GM12878 (cell line): Measurements from ENCODE around the gene RASA1. TPM values are rescaled to one million over a fixed set of nuclear protein-coding genes. Genes with fewer than 3 reads are reported as not detected.

Source experiments
- ATAC-seq: fragments of 200-7000 bp; cut with Tn5 transposase; 3 replicates; pipeline ENCODE4 v1.9.1; 2020; ENCODE audit warnings: mild to moderate bottlenecking, moderate library complexity
- BruUV-seq: library from RNA; stranded (reverse); fragments of 400-500 nt; replicated peaks from 2 replicates; lab custom pipeline; 2021; lab: Mats Ljungman, UMichigan
- CTCF ChIA-PET: fragments of 300-600 bp; sonication (Branson Sonifier 250); formaldehyde crosslinking; extraction: SDS; loops from one replicate; lab custom pipeline; 2021; ENCODE audit warnings: inconsistent platforms; lab: Yijun Ruan, JAX
- POLR2A ChIA-PET: fragments of 350-600 bp; formaldehyde crosslinking; extraction: SDS; loops from one replicate; lab custom pipeline; 2021; ENCODE audit warnings: inconsistent platforms; lab: Charles Lee
- RAD21 ChIA-PET: fragments of 300-600 bp; sonication (Branson Sonifier 250); formaldehyde crosslinking; loops from one replicate; lab custom pipeline; 2023; ENCODE audit warnings: antibody characterized with exemption; ENCODE audit not compliant: unreplicated experiment; lab: Charles Lee
- SMC1A ChIA-PET: fragments of 300-600 bp; sonication (Branson Sonifier 250); formaldehyde crosslinking; loops from one replicate; lab custom pipeline; 2023; ENCODE audit not compliant: unreplicated experiment, uncharacterized antibody; lab: Charles Lee
- DNase-seq: peaks from one replicate; pipeline ENCODE4 v3.0.0-alpha.2; 2011; ENCODE audit warnings: low read depth, low spot score
- FAIRE-seq: peaks from 3 replicates; lab custom pipeline; 2011; peaks lifted over from hg19 to GRCh38; lab: Jason Lieb, UNC
- H2AFZ ChIP-seq: 2 replicates; pipeline ENCODE4 v1.6.0; 2011; ENCODE audit warnings: low read depth, low read length, control low read depth; ENCODE audit not compliant: control insufficient read depth
- H3K27ac ChIP-seq: 2 replicates; pipeline ENCODE4 v1.5.1; 2011; ENCODE audit warnings: control low read depth; ENCODE audit not compliant: control insufficient read depth, insufficient read depth
- H3K27me3 ChIP-seq, 2 experiments: replicated peaks in 1 of 2; 2 replicates each; pipeline versions ENCODE4 v1.6.0 to v1.6.1; 2011; ENCODE audit warnings: low read length in 1 of 2; ENCODE audit not compliant: control insufficient read depth in 2 of 2, insufficient read depth in 2 of 2
- H3K36me3 ChIP-seq, 2 experiments: 2 replicates each; pipeline ENCODE4 v1.5.1; 2011; ENCODE audit warnings: low read length in 1 of 2; ENCODE audit not compliant: control insufficient read depth in 2 of 2, insufficient read depth in 2 of 2
- H3K4me1 ChIP-seq: 2 replicates; pipeline ENCODE4 v1.6.1; 2011; ENCODE audit warnings: mild to moderate bottlenecking, low read length, moderate library complexity, mixed read lengths; ENCODE audit not compliant: control insufficient read depth, insufficient read depth
- H3K4me2 ChIP-seq: 2 replicates; pipeline ENCODE4 v1.6.0; 2011; ENCODE audit warnings: control low read depth; ENCODE audit not compliant: control insufficient read depth, insufficient read depth
- H3K4me3 ChIP-seq: fragments of 200-600 bp; sonication (generic); 2 replicates; pipeline ENCODE4 v1.5.1; 2016
- H3K79me2 ChIP-seq: 2 replicates; pipeline ENCODE4 v1.6.0; 2011; ENCODE audit warnings: low read length; ENCODE audit not compliant: control insufficient read depth, insufficient read depth
- H3K9ac ChIP-seq: 2 replicates; pipeline ENCODE4 v1.8.0; 2011; ENCODE audit warnings: low read length, control low read depth, mixed read lengths; ENCODE audit not compliant: control insufficient read depth, insufficient read depth
- H3K9me3 ChIP-seq: replicated peaks from 3 replicates; pipeline ENCODE4 v1.5.1; 2011; ENCODE audit warnings: mild to moderate bottlenecking, low read length; ENCODE audit not compliant: control insufficient read depth, insufficient read depth
- H4K20me1 ChIP-seq: 2 replicates; pipeline ENCODE4 v1.6.0; 2011; ENCODE audit not compliant: control insufficient read depth, insufficient read depth
- ATF3 ChIP-seq: IDR thresholded peaks from 2 replicates; pipeline ENCODE4 v1.6.1; 2011; ENCODE audit warnings: low read depth, mild to moderate bottlenecking, low read length, moderate library complexity, borderline replicate concordance; ENCODE audit errors: extremely low read depth
- CEBPB ChIP-seq, 2 experiments: fragments of 150-350 bp in 1 of 2; IDR thresholded peaks; 2 replicates each; pipeline ENCODE4 v1.6.1; 2012 to 2014; ENCODE audit warnings: low read depth in 2 of 2, low read length in 2 of 2, borderline replicate concordance in 1 of 2, inconsistent platforms in 1 of 2
- EZH2 ChIP-seq: IDR thresholded peaks from 2 replicates; pipeline ENCODE4 v1.6.1; 2012; ENCODE audit warnings: low read depth, mild to moderate bottlenecking, control low read depth, inconsistent platforms, low read length, borderline replicate concordance; ENCODE audit not compliant: control insufficient read depth
- NR2C1 ChIP-seq: fragments of 450-650 bp; IDR thresholded peaks from 2 replicates; pipeline ENCODE4 v1.6.1; 2017; ENCODE audit warnings: antibody characterized with exemption, mild to moderate bottlenecking, moderate library complexity
- SIN3A ChIP-seq: IDR thresholded peaks from 2 replicates; pipeline ENCODE4 v1.6.1; 2012; ENCODE audit warnings: low read depth, low read length, improper control_type of control experiment
- SMAD5 ChIP-seq: IDR thresholded peaks from 2 replicates; pipeline ENCODE4 v1.6.1; 2016; ENCODE audit warnings: antibody characterized with exemption, low read depth
- SMC3 ChIP-seq: IDR thresholded peaks from 2 replicates; pipeline ENCODE4 v1.6.1; 2011; ENCODE audit warnings: low read length, improper control_type of control experiment, borderline replicate concordance
- YBX1 ChIP-seq: fragments of 450-650 bp; IDR thresholded peaks from 2 replicates; pipeline ENCODE4 v1.6.1; 2016; ENCODE audit warnings: antibody characterized with exemption
- ZBTB33 ChIP-seq: fragments of 450-650 bp; IDR thresholded peaks from 2 replicates; pipeline ENCODE4 v1.6.1; 2017; ENCODE audit warnings: mild to moderate bottlenecking
- WGBS: methylation state at CpG from one replicate; pipeline ENCODE4 v1.1.6; 2016; ENCODE audit warnings: low lambda C conversion rate; ENCODE audit not compliant: insufficient replicate concordance, insufficient coverage; ENCODE audit errors: missing lambda C conversion rate; 5-methylcytosine and 5-hydroxymethylcytosine counted together
- in situ Hi-C: fragments of 300-500 bp; cut with MboI; formaldehyde crosslinking; loops from 9 replicates; pipeline ENCODE4 v1.14.3; 2018; ENCODE audit warnings: mixed read lengths
- intact Hi-C: fragments of 100-400 bp; cut with micrococcal nuclease; formaldehyde crosslinking; loops from one replicate; pipeline ENCODE4 v1.14.2; 2022; ENCODE audit not compliant: unreplicated experiment
- polyA plus RNA-seq, 11 experiments: library from polyadenylated mRNA; depleted of rRNA in 4 of 11; unstranded in 6 of 11; stranded (reverse) in 5 of 11; fragments of >200 nt; fragmentation: Nextera tagmentation in 4 of 11; fragmentation: Illumina TruSeq in 1 of 11; extraction: Ambion mirVana in 4 of 11; extraction: Trizol in 1 of 11; gene quantifications; 1 replicate in 1 of 11; 2 replicates in 10 of 11; pipeline versions ENCODE4 v1.2.1 to v1.2.3, GENCODE V29; 2011 to 2016; ENCODE audit warnings: inconsistent platforms in 2 of 11, missing spikeins in 2 of 11, low read depth in 1 of 11
- total RNA-seq, 4 experiments: library from RNA; depleted of rRNA in 3 of 4; stranded (reverse); fragments of >200 nt in 3 of 4; fragmentation: Illumina TruSeq in 1 of 4; extraction: Trizol in 1 of 4; gene quantifications; 2 replicates each; pipeline versions ENCODE4 v1.2.1 to v1.2.3, GENCODE V29; 2013 to 2021
- TF ChIP-seq, protein P1 (sequence below): IDR thresholded peaks from 2 replicates; pipeline ENCODE4 v1.6.1; 2012; ENCODE audit warnings: low read depth, low read length, improper control_type of control experiment
- TF ChIP-seq, protein P2 (sequence below): fragments of 450-650 bp; formaldehyde crosslinking; IDR thresholded peaks from 2 replicates; pipeline ENCODE4 v1.4.0; 2020; ENCODE audit warnings: mild to moderate bottlenecking, moderate library complexity
- TF ChIP-seq, protein P3 (sequence below): IDR thresholded peaks from 2 replicates; pipeline ENCODE4 v1.6.1; 2012; ENCODE audit warnings: low read depth, low read length, improper control_type of control experiment
- TF ChIP-seq, protein P4 (sequence below): IDR thresholded peaks from 2 replicates; pipeline ENCODE4 v1.6.1; 2011; ENCODE audit warnings: low read depth, low read length, improper control_type of control experiment, borderline replicate concordance

The RASA1 gene
- total and polyA plus RNA-seq, 10 of the 15 experiments (the other 5 are each of a cell fraction or from before 2014, with no cell fraction given) = 7.8 to 72.3 (median 21.8) TPM

DNA sequence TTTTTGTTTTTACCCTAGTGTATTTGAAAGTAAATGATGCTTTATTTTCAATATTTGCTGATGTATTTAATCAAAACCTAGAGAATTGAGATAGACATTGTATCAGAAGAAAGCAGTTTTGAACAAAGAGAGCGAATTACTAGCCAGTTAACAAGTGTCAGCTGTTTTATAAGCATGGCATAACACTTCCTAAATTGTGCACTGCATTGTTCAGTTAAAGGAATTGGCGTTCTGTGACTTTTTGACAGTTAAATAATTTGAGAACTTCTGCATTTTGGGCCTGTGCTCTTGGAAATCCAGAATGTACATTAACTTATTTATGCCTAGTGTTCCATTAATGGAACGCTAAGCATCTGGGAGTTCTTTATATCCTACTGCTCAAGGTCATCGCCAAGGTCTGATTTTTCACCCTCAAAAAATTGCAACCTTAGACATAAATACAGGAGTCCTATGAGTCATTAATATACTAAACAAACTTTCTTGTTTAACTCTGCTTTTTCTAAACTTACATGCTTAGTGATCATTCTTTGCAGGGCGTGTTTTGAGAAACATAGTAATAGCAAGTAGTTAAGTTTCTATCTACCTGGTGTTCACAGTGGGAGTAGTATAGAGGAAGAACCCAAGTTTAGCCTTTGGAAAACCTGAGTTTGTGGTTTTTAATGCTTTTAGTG, 31.1 kb downstream of the RASA1 start:
- ATAC-seq (no peak), DNase-seq (no peak), FAIRE-seq (no peak)
- TF ChIP-seq, protein P1, sequence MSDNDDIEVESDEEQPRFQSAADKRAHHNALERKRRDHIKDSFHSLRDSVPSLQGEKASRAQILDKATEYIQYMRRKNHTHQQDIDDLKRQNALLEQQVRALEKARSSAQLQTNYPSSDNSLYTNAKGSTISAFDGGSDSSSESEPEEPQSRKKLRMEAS = no peak
- TF ChIP-seq CEBPB (IDR thresholded peaks at IDR 0.05; ENCODE audit: borderline replicate concordance in 1 of 2, low read depth in 2 of 2, low read length in 2 of 2) = no peak
- TF ChIP-seq SMC3 = no peak
- no peak for TF ChIP-seq EZH2
- TF ChIP-seq, protein P2, sequence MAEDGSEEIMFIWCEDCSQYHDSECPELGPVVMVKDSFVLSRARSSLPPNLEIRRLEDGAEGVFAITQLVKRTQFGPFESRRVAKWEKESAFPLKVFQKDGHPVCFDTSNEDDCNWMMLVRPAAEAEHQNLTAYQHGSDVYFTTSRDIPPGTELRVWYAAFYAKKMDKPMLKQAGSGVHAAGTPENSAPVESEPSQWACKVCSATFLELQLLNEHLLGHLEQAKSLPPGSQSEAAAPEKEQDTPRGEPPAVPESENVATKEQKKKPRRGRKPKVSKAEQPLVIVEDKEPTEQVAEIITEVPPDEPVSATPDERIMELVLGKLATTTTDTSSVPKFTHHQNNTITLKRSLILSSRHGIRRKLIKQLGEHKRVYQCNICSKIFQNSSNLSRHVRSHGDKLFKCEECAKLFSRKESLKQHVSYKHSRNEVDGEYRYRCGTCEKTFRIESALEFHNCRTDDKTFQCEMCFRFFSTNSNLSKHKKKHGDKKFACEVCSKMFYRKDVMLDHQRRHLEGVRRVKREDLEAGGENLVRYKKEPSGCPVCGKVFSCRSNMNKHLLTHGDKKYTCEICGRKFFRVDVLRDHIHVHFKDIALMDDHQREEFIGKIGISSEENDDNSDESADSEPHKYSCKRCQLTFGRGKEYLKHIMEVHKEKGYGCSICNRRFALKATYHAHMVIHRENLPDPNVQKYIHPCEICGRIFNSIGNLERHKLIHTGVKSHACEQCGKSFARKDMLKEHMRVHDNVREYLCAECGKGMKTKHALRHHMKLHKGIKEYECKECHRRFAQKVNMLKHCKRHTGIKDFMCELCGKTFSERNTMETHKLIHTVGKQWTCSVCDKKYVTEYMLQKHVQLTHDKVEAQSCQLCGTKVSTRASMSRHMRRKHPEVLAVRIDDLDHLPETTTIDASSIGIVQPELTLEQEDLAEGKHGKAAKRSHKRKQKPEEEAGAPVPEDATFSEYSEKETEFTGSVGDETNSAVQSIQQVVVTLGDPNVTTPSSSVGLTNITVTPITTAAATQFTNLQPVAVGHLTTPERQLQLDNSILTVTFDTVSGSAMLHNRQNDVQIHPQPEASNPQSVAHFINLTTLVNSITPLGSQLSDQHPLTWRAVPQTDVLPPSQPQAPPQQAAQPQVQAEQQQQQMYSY (CRISPR knock-in tag) = no peak
- TF ChIP-seq YBX1 = no peak
- TF ChIP-seq ZBTB33 = no peak
- no peak for TF ChIP-seq SMAD5
- no peak for TF ChIP-seq NR2C1
- no peak for TF ChIP-seq SIN3A
- TF ChIP-seq, protein P3, sequence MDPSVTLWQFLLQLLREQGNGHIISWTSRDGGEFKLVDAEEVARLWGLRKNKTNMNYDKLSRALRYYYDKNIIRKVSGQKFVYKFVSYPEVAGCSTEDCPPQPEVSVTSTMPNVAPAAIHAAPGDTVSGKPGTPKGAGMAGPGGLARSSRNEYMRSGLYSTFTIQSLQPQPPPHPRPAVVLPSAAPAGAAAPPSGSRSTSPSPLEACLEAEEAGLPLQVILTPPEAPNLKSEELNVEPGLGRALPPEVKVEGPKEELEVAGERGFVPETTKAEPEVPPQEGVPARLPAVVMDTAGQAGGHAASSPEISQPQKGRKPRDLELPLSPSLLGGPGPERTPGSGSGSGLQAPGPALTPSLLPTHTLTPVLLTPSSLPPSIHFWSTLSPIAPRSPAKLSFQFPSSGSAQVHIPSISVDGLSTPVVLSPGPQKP = no peak
- no peak for TF ChIP-seq ATF3
- TF ChIP-seq, protein P4, sequence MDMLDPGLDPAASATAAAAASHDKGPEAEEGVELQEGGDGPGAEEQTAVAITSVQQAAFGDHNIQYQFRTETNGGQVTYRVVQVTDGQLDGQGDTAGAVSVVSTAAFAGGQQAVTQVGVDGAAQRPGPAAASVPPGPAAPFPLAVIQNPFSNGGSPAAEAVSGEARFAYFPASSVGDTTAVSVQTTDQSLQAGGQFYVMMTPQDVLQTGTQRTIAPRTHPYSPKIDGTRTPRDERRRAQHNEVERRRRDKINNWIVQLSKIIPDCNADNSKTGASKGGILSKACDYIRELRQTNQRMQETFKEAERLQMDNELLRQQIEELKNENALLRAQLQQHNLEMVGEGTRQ = no peak
- RAD21 ChIA-PET = interaction anchor here (0.7 to 1.2 kb wide), 3 partner anchors 48 to 224 kb away, joined by 3 to 4 read pairs (median 4); no protein-coding TSS in a partner anchor
- in situ Hi-C loops = no loop called here
- Histone ChIP-seq H4K20me1 (no peaks in the 10 kb centered on the region), H3K4me2 (no peak overlapping the region), H2AFZ (no peak overlapping the region), H3K79me2 (peaks cover 80% of the 10 kb centered on the region), H3K36me3 (peaks cover 0 to 2% of the 10 kb centered on the region in 2 experiments; a peak in 2 of 4 replicates), H3K4me1 (peaks cover 9% of the 10 kb centered on the region; the same call in 1 of the 2 replicates), H3K9me3 (peaks cover 9% of the 10 kb centered on the region; the same call in 2 of the 3 replicates), H3K9ac (no peak overlapping the region), H3K27ac (no peak overlapping the region), H3K27me3 (no peaks in the 10 kb centered on the region), H3K4me3 (no peak overlapping the region)
- POLR2A ChIA-PET = interaction anchor here (0.6 to 1.4 kb wide), 3 partner anchors 31 to 1342 kb away, joined by 3 to 6 read pairs (median 5); partner anchors contain the start of gene RASA1
- no TSS peak for BruUV-seq
- intact Hi-C loops = no loop called here
- CTCF ChIA-PET = interaction anchor here (1.1 to 1.6 kb wide), 2 partner anchors 9 to 101 kb away, joined by 3 read pairs; no protein-coding TSS in a partner anchor
- SMC1A ChIA-PET = interaction anchor here (0.8 to 1.2 kb wide), 6 partner anchors 8 to 228 kb away, joined by 3 to 6 read pairs (median 3); no protein-coding TSS in a partner anchor
- 87% methylated on average over 5 of the region's 5 CpGs for WGBS
